ENCODE measurements around the gene SNIP1.

GRCh38 chr1:37540036-37540785 is 13.9 kb downstream of the SNIP1 start:
- TF ChIP-seq CTCF (conservative IDR thresholded peaks at IDR 0.05; ENCODE audit: low read depth in 2 of 2) (no peak), REST (IDR thresholded peaks at IDR 0.05; ENCODE audit: unreplicated experiment) (no peak), POLR2AphosphoS5 (IDR thresholded peaks at IDR 0.05; ENCODE audit: low read depth) (no peak), CREB1 (CRISPR knock-in tag; IDR thresholded peaks at IDR 0.05; ENCODE audit: low read depth) (no peak), EZH2 (IDR thresholded peaks at IDR 0.05; ENCODE audit: low read depth, unreplicated experiment) (no peak)

Measured in GM23338 (cell line).